ENCODE data around the gene BCL6.

Gene BCL6

DNA sequence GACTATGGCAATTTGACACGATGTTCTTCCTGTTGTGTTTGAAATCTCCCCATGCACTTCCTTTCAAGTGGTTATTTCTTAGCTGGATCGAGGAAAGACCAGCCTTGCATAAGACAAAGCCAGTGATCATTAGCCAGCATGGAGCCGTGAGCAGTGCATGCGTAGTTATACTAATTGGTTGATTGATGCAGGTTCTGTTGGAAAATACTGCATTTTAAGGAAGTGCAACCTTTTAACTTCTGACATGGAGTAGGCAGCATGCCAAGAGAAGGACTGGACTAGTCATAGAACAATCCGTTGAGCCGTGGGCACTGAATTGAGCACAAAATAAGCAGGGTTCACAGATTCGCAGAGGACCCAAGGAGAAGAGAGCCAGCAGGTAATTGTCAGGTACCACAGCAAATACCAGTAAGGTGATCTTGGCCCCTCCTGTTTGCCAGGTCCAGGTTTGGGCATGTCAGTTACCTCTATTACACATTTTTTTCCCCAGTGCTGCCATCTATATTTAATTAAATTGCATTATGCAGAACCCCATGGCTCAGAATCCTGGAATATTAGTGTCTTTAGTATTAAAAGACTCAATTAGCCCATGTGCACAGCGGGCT is 29.0 kb upstream of the BCL6 start:
- no peak for DNase-seq (ENCODE audit: low spot score)
- in situ Hi-C loops (cut with MboI; ENCODE audit: low sequenced_read_pairs, unreplicated experiment) = no loop called here
- TF ChIP-seq, protein P1, sequence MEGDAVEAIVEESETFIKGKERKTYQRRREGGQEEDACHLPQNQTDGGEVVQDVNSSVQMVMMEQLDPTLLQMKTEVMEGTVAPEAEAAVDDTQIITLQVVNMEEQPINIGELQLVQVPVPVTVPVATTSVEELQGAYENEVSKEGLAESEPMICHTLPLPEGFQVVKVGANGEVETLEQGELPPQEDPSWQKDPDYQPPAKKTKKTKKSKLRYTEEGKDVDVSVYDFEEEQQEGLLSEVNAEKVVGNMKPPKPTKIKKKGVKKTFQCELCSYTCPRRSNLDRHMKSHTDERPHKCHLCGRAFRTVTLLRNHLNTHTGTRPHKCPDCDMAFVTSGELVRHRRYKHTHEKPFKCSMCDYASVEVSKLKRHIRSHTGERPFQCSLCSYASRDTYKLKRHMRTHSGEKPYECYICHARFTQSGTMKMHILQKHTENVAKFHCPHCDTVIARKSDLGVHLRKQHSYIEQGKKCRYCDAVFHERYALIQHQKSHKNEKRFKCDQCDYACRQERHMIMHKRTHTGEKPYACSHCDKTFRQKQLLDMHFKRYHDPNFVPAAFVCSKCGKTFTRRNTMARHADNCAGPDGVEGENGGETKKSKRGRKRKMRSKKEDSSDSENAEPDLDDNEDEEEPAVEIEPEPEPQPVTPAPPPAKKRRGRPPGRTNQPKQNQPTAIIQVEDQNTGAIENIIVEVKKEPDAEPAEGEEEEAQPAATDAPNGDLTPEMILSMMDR (IDR thresholded peaks at IDR 0.05; ENCODE audit: borderline replicate concordance, control extremely low read depth, extremely low read depth, insufficient read depth, missing control alignments) = no peak

DNA sequence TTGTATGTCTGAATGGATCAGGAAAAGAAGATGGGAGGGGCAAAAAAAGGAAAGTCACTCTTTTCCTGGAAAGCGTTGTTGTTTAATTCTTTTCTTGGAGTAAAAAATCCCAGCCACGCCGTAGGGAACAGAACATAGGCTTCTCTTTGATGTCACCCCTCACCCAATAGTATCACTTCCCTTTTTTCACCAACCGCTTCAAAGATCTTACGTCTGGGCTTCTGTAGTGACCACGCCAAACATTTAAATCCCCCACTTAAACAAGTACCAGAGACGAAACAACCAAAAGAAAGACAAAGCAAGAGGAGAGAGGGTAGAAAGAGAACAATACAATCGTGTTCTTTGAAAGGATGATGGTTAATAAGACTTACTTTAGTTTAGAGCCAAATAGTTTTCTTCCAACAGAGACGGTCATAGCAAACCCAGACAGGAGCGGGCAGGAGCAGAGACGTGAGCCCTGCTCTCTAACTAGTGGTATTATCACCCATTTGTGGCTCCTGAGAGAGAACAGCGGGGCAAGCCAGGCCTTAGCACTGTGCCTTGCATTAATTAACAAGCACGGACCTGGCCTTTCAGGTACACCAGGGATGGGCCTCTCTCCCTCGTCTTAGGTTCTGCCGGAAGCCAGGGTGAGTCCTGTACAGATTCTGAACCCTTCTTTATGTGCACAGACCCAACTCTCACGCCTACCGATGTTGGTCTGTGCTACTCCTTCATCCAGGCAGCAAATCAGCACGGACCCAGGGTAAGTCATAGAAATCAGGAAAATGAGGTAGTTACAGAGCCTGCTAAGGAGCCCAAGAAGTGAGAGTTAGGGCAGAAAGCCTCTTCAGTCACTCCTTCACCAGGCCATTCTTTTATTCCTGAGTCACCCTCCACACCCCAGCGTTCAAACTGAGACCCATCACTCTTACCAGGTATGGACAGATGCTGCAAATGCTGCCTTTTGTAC is 28.2 kb upstream of the BCL6 start:
- TF ChIP-seq, protein P1 (IDR thresholded peaks at IDR 0.05; ENCODE audit: borderline replicate concordance, control extremely low read depth, extremely low read depth, insufficient read depth, missing control alignments) = no peak
- in situ Hi-C loops (cut with MboI; ENCODE audit: low sequenced_read_pairs, unreplicated experiment) = no loop called here
- DNase-seq (ENCODE audit: low spot score) = peak; percentile 57

DNA sequence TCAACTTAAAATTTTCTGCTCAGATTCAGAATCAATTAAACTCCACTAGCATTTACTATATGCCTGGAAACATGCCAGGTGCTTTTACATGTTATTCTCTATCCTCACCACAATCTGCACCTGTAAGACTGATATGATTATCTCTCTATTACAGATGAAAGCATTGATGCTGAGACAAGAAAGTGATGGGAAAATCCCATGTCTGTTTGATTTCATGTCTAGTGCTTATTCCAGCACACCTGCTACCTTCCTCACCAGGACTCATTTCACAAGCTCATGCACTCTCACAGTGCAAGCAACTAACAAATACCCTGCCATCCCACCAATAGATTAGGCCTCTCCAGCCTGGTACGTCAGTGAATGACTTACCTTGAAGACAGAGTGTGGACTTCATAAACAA is 25.0 kb upstream of the BCL6 start:
- peak; percentile 33 for DNase-seq (ENCODE audit: low spot score)
- TF ChIP-seq, protein P1 (IDR thresholded peaks at IDR 0.05; ENCODE audit: borderline replicate concordance, control extremely low read depth, extremely low read depth, insufficient read depth, missing control alignments) = no peak
- in situ Hi-C loops (cut with MboI; ENCODE audit: low sequenced_read_pairs, unreplicated experiment) = no loop called here

DNA sequence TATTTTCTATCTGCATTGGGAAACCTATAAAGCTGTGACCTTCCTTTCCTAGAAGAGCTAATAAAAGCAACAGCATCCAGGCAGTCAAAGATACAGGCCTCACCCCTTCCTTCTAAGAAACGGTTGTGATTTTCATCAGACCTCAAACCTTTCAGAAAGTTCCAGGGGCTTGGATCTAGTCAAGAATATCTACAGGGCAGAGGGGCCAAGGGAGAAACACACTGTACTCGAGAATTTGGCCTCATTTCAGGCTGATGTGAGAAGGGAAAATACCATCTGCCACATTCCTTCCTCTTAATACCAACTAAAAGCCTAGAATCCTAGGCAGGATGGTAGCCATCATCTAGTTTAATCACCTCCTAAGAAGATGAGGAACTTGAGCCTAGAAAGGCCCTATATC is 24.5 kb upstream of the BCL6 start:
- in situ Hi-C loops (cut with MboI; ENCODE audit: low sequenced_read_pairs, unreplicated experiment) = no loop called here
- no peak for DNase-seq (ENCODE audit: low spot score)
- TF ChIP-seq, protein P1 (IDR thresholded peaks at IDR 0.05; ENCODE audit: borderline replicate concordance, control extremely low read depth, extremely low read depth, insufficient read depth, missing control alignments) = no peak

DNA sequence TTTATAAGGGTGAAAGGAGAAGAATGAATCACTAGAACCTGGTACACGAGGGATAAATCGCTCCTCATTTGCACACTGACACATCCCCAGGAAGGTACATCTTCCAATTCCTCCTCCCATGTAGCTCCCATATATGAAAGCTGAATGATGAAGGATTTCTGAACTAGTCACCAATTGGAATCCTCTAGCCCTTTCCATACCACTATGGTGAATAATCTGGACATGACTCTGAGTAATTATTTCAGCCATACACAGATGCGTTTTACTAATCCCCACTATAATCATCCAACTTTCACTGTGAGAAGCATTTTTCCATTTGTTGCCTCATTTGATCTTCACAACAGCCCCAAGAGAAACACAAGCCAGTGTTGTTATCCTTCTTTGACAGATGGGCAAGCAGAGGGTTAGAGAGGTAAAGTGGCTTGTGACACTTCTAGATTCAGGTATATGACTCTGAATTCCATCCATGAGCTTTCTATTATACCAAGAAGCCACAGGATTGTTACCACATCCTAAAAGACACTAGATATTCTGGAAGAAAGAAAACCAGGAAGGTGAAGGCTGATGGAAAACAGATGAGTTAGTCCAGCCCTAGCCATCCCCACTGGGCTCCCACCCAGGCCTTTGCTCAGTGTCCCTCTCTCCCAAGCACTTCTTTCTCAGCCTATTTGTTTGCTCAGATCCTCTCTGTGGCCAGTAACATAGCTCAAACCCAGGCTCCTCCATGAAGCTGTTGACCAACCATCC is 22.2 kb upstream of the BCL6 start:
- TF ChIP-seq, protein P1 (IDR thresholded peaks at IDR 0.05; ENCODE audit: borderline replicate concordance, control extremely low read depth, extremely low read depth, insufficient read depth, missing control alignments) = no peak
- in situ Hi-C loops (cut with MboI; ENCODE audit: low sequenced_read_pairs, unreplicated experiment) = no loop called here
- DNase-seq (ENCODE audit: low spot score) = no peak

DNA sequence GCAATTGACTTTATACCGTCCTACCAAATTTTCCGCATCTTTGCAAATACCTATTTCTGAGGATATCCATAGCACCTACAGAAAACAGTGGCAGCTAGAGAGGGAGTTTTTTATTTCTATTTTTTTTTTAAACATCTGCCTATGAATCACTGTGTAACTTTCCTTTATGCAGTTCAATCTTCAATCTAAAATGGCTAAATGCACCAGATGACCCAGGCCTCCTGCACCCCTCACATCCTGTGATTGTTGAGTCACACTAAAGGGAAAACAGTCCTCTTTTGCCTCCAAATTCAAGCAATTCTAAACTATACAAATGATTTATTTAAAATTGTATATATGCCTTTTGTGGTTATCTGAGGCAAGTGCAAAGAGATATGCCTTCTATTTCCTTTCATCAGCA is 20.1 kb upstream of the BCL6 start:
- in situ Hi-C loops (cut with MboI; ENCODE audit: low sequenced_read_pairs, unreplicated experiment) = no loop called here
- no peak for DNase-seq (ENCODE audit: low spot score)
- TF ChIP-seq, protein P1 (IDR thresholded peaks at IDR 0.05; ENCODE audit: borderline replicate concordance, control extremely low read depth, extremely low read depth, insufficient read depth, missing control alignments) = no peak
